ENCODE measurements around the gene ZNF649. TPM values are rescaled to one million over a fixed set of nuclear protein-coding genes. Genes with fewer than 3 reads are reported as not detected.

Gene ZNF649
- total and polyA plus RNA-seq, 7 donors = 2.9 to 6.0 (median 4.8) TPM

GRCh38 chr19:51938936-51939335, 34.1 kb upstream of the ZNF649 start:
- Histone ChIP-seq H3K4me3 (no peak overlapping the region), H3K27ac (no peak overlapping the region), H3K27me3 (ENCODE audit: insufficient read depth in 3 of 3, low read length in 2 of 3) (no peaks in the 10 kb centered on the region), H3K9me3 (peaks cover 79% of the 10 kb centered on the region), H3K36me3 (ENCODE audit: insufficient read depth in 1 of 2, low read depth in 1 of 2) (peaks cover 54 to 97% of the 10 kb centered on the region in 2 donors), H3K4me1 (no peaks in the 10 kb centered on the region)
- DNase-seq (no peak), ATAC-seq (no peak)
- intact Hi-C loops (cut with DNase I) = no loop called here
- 96 to 97% (median 97%) methylated on average over 2 of the region's 2 CpGs for WGBS, 3 donors
- no peak for TF ChIP-seq CTCF (IDR thresholded peaks at IDR 0.05)

- TF ChIP-seq CTCF (IDR thresholded peaks at IDR 0.05) = no peak
- no peak for ATAC-seq
- intact Hi-C loops (cut with DNase I) = no loop called here
- H3K4me1 ChIP-seq = no peaks in the 10 kb centered on the region
- no peak overlapping the region for H3K27ac ChIP-seq
- WGBS, 3 donors = 87 to 92% (median 90%) methylated on average over 8 of the region's 8 CpGs
- no peak for DNase-seq
- H3K9me3 ChIP-seq = peaks cover 51% of the 10 kb centered on the region
- H3K36me3 ChIP-seq (ENCODE audit: insufficient read depth in 1 of 2, low read depth in 1 of 2) = peaks cover 27 to 63% of the 10 kb centered on the region in 2 donors
- H3K4me3 ChIP-seq = no peak overlapping the region
- no peaks in the 10 kb centered on the region for H3K27me3 ChIP-seq (ENCODE audit: insufficient read depth in 3 of 3, low read length in 2 of 3)
Observed at GRCh38 chr19:51931921-51932320, 27.1 kb upstream of the ZNF649 start.

- intact Hi-C loops (cut with DNase I) = loop anchor here in 1 of 2 donors (2.0 kb wide), 1 partner anchor 23 kb away; the partner anchor contains the start of gene ZNF649
Observed at GRCh38 chr19:51927859-51928258, 23.0 kb upstream of the ZNF649 start.

GRCh38 chr19:51926784-51927741, 22.2 kb upstream of the ZNF649 start, which contains the start of gene ZNF613:
Gene ZNF613 (plus strand): TSS chr19:51927472. CDS start chr19:51936221, 8,749 bp downstream.
- Histone ChIP-seq H3K36me3 (ENCODE audit: insufficient read depth in 1 of 2, low read depth in 1 of 2) (peaks cover 0 to 23% of the 10 kb centered on the region in 2 donors), H3K4me3 (peak within 1 kb of the TSS; percentile 82), H3K27ac (peak within 1 kb of the TSS; percentile 88), H3K9me3 (peaks cover 53% of the 10 kb centered on the region), H3K4me1 (no peaks in the 10 kb centered on the region), H3K27me3 (ENCODE audit: insufficient read depth in 3 of 3, low read length in 2 of 3) (no peaks in the 10 kb centered on the region)
- peak; percentile 86 to 91 for DNase-seq
- peak; percentile 99 for ATAC-seq
- intact Hi-C loops (cut with DNase I) = loop anchor here in 1 of 2 donors (2.0 kb wide), 1 partner anchor 22 kb away; the partner anchor contains the start of gene ZNF649
- TF ChIP-seq CTCF (IDR thresholded peaks at IDR 0.05) = peak; percentile 23
- WGBS, 3 donors = 0 to 1% (median 0%) methylated on average over 52 of the region's 52 CpGs

More at GRCh38 chr19:51927859-51928258, 23.0 kb upstream of the ZNF649 start:
- DNase-seq (no peak), ATAC-seq (no peak)
- Histone ChIP-seq H3K4me3 (peak overlapping the region; percentile 82), H3K36me3 (ENCODE audit: insufficient read depth in 1 of 2, low read depth in 1 of 2) (peaks cover 0 to 25% of the 10 kb centered on the region in 2 donors), H3K27ac (no peak overlapping the region), H3K9me3 (peaks cover 52% of the 10 kb centered on the region), H3K4me1 (no peaks in the 10 kb centered on the region), H3K27me3 (ENCODE audit: insufficient read depth in 3 of 3, low read length in 2 of 3) (no peaks in the 10 kb centered on the region)
- no peak for TF ChIP-seq CTCF (IDR thresholded peaks at IDR 0.05)
- 32 to 37% (median 32%) methylated on average over 13 of the region's 13 CpGs for WGBS, 3 donors
